HCT116 (cell line): ENCODE measurements around the gene PDCD2L. TPM values are rescaled to one million over a fixed set of nuclear protein-coding genes. Genes with fewer than 3 reads are reported as not detected.

Experiments used
- ATAC-seq: fragments of 200-7000 bp; cut with Tn5 transposase; 2 replicates; pipeline ENCODE4 v1.9.1; 2020; ENCODE audit warnings: mild to moderate bottlenecking, moderate library complexity
- BruUV-seq: library from RNA; stranded (reverse); fragments of 400-500 nt; replicated peaks from 2 replicates; lab custom pipeline; 2021; lab: Mats Ljungman, UMichigan
- CTCF ChIA-PET: fragments of 300-600 bp; sonication (Branson Sonifier 250); formaldehyde crosslinking; loops from one replicate; lab custom pipeline; 2021; ENCODE audit warnings: antibody characterized with exemption; lab: Charles Lee
- POLR2A ChIA-PET: fragments of 300-600, 350-600 bp; sonication (Branson Sonifier 250); formaldehyde crosslinking; loops from one replicate; lab custom pipeline; 2021; ENCODE audit warnings: antibody characterized with exemption; lab: Charles Lee
- RAD21 ChIA-PET, 2 experiments: fragments of 300-600 bp; sonication (Branson Sonifier 250); formaldehyde crosslinking; loops; one replicate each; lab custom pipeline; 2023; ENCODE audit warnings: low total read pairs in 2 of 2; ENCODE audit not compliant: uncharacterized antibody in 2 of 2, unreplicated experiment in 2 of 2, low non-redundant PET in 1 of 2; lab: Charles Lee
- DNase-seq: peaks from one replicate; pipeline ENCODE4 v3.0.0-alpha.2; 2010; ENCODE audit warnings: low read depth, low spot score
- H2AFZ ChIP-seq: fragments of 200-600 bp; shearing (Covaris generic), sonication (generic); 2 replicates; pipeline ENCODE4 v1.6.1; 2017; ENCODE audit warnings: low read depth, mixed run types, mixed read lengths, antibody characterized with exemption, low read length; ENCODE audit not compliant: poor library complexity, severe bottlenecking
- H3K27ac ChIP-seq: 2 replicates; pipeline ENCODE4 v1.5.1; 2012; ENCODE audit warnings: low read depth, low read length
- H3K27me3 ChIP-seq: fragments of 200-600 bp; sonication (generic); 2 replicates; pipeline ENCODE4 v1.6.1; 2016; ENCODE audit warnings: mixed run types, low read length, mixed read lengths; ENCODE audit not compliant: insufficient read depth
- H3K36me3 ChIP-seq, 2 experiments: fragments of 200-500 bp in 1 of 2; fragments of 200-600 bp in 1 of 2; sonication (Bioruptor generic) in 1 of 2; sonication (generic) in 1 of 2; 2 replicates each; pipeline versions ENCODE4 v1.5.1 to v1.6.1; 2014 to 2016; ENCODE audit warnings: low read length in 2 of 2, inconsistent platforms in 1 of 2, mixed read lengths in 1 of 2, mixed run types in 1 of 2; ENCODE audit not compliant: insufficient read depth in 2 of 2, control insufficient read depth in 1 of 2
- H3K4me1 ChIP-seq, 2 experiments: fragments of 200-600 bp in 1 of 2; sonication (generic) in 1 of 2; 2 replicates each; pipeline versions ENCODE4 v1.5.1 to v1.6.1; 2012 to 2017; ENCODE audit warnings: low read length in 2 of 2, inconsistent platforms in 1 of 2, mild to moderate bottlenecking in 1 of 2, mixed read lengths in 1 of 2, mixed run types in 1 of 2, moderate library complexity in 1 of 2; ENCODE audit not compliant: insufficient read depth in 2 of 2, control insufficient read depth in 1 of 2
- H3K4me2 ChIP-seq: fragments of 200-600 bp; sonication (generic); 2 replicates; pipeline ENCODE4 v1.6.1; 2017; ENCODE audit warnings: mixed run types, low read length, mixed read lengths
- H3K4me3 ChIP-seq, 2 experiments: fragments of 200-600 bp in 1 of 2; sonication (generic) in 1 of 2; replicated peaks in 1 of 2; 2 replicates each; pipeline ENCODE4 v1.5.1; 2011 to 2016; ENCODE audit warnings: low read length in 2 of 2, control low read depth in 1 of 2, low read depth in 1 of 2, mild to moderate bottlenecking in 1 of 2, mixed read lengths in 1 of 2, mixed run types in 1 of 2
- H3K79me2 ChIP-seq: fragments of 200-600 bp; sonication (generic); 2 replicates; pipeline ENCODE4 v1.6.1; 2017; ENCODE audit warnings: mild to moderate bottlenecking, mixed run types, low read length, moderate library complexity, mixed read lengths; ENCODE audit not compliant: insufficient read depth
- H3K9ac ChIP-seq: fragments of 200-600 bp; sonication (generic); 2 replicates; pipeline ENCODE4 v1.6.1; 2016; ENCODE audit warnings: low read length, mixed read lengths
- H3K9me2 ChIP-seq: fragments of 200-600 bp; sonication (generic), shearing (Covaris generic); 2 replicates; pipeline ENCODE4 v1.6.1; 2017; ENCODE audit warnings: mixed run types, mild to moderate bottlenecking, moderate library complexity; ENCODE audit not compliant: insufficient read depth
- H3K9me3 ChIP-seq, 2 experiments: fragments of 200-500 bp in 1 of 2; fragments of 200-600 bp in 1 of 2; sonication (Bioruptor generic) in 1 of 2; sonication (generic) in 1 of 2; 2 replicates each; pipeline ENCODE4 v1.6.1; 2014 to 2017; ENCODE audit warnings: low read length in 2 of 2, mixed read lengths in 2 of 2, inconsistent platforms in 1 of 2, low read depth in 1 of 2, mild to moderate bottlenecking in 1 of 2, mixed run types in 1 of 2, moderate library complexity in 1 of 2; ENCODE audit not compliant: control insufficient read depth in 1 of 2, insufficient read depth in 1 of 2
- H4K20me1 ChIP-seq: fragments of 200-600 bp; sonication (generic), shearing (Covaris generic); 2 replicates; pipeline ENCODE4 v1.6.1; 2017; ENCODE audit warnings: mixed run types, mild to moderate bottlenecking, moderate library complexity; ENCODE audit not compliant: insufficient read depth
- ATF3 ChIP-seq: IDR thresholded peaks from 2 replicates; pipeline ENCODE4 v1.6.1; 2012
- CTCF ChIP-seq, 3 experiments: fragments of 200-600 bp in 1 of 3; sonication (generic) in 1 of 3; IDR thresholded peaks in 2 of 3; conservative IDR thresholded peaks in 1 of 3; 2 replicates each; pipeline ENCODE4 v1.5.1; 2012 to 2017; ENCODE audit warnings: low read depth in 2 of 3, low read length in 2 of 3, antibody characterized with exemption in 1 of 3, borderline replicate concordance in 1 of 3, control low read depth in 1 of 3, mild to moderate bottlenecking in 1 of 3, mixed read lengths in 1 of 3, mixed run types in 1 of 3, moderate library complexity in 1 of 3; ENCODE audit not compliant: insufficient read depth in 1 of 3
- EGR1 ChIP-seq: IDR thresholded peaks from 2 replicates; pipeline ENCODE4 v1.6.1; 2012; ENCODE audit warnings: low read depth
- ELF1 ChIP-seq: IDR thresholded peaks from 2 replicates; pipeline ENCODE4 v1.6.1; 2012; ENCODE audit warnings: low read depth, borderline replicate concordance
- EZH2 ChIP-seq: fragments of 200-600 bp; sonication (generic); IDR thresholded peaks from 2 replicates; pipeline ENCODE4 v1.6.1; 2017; ENCODE audit warnings: antibody characterized with exemption, mixed run types
- EZH2phosphoT487 ChIP-seq: fragments of 200-600 bp; IDR thresholded peaks from 2 replicates; pipeline ENCODE4 v1.6.1; 2018; ENCODE audit warnings: antibody characterized with exemption, borderline replicate concordance
- FOSL1 ChIP-seq: IDR thresholded peaks from 2 replicates; pipeline ENCODE4 v1.6.1; 2012; ENCODE audit warnings: low read depth
- JUND ChIP-seq: IDR thresholded peaks from 2 replicates; pipeline ENCODE4 v1.6.1; 2012
- POLR2A ChIP-seq: IDR thresholded peaks from 2 replicates; pipeline ENCODE4 v1.7.0; 2011; ENCODE audit warnings: borderline replicate concordance; ENCODE audit not compliant: insufficient read depth, insufficient read length; ENCODE audit errors: extremely low read depth
- POLR2AphosphoS5 ChIP-seq: IDR thresholded peaks from 2 replicates; pipeline ENCODE4 v1.6.1; 2011; ENCODE audit warnings: mild to moderate bottlenecking, low read depth, low read length, moderate library complexity
- RAD21 ChIP-seq: IDR thresholded peaks from 2 replicates; pipeline ENCODE4 v1.6.1; 2012; ENCODE audit warnings: low read depth, mild to moderate bottlenecking
- REST ChIP-seq: IDR thresholded peaks from 2 replicates; pipeline ENCODE4 v1.6.1; 2012; ENCODE audit warnings: low read depth
- SIN3A ChIP-seq: IDR thresholded peaks from 2 replicates; pipeline ENCODE4 v1.6.1; 2012; ENCODE audit warnings: low read depth
- SP1 ChIP-seq: IDR thresholded peaks from 2 replicates; pipeline ENCODE4 v1.6.1; 2012; ENCODE audit warnings: low read depth
- SRF ChIP-seq: IDR thresholded peaks from 2 replicates; pipeline ENCODE4 v1.6.1; 2012; ENCODE audit warnings: low read depth
- TCF7L2 ChIP-seq: IDR thresholded peaks from 2 replicates; pipeline ENCODE4 v1.7.0; 2011; ENCODE audit warnings: borderline replicate concordance, inconsistent platforms; ENCODE audit not compliant: insufficient read depth, insufficient read length; ENCODE audit errors: extremely low read depth
- YY1 ChIP-seq: IDR thresholded peaks from 2 replicates; pipeline ENCODE4 v1.6.1; 2011; ENCODE audit warnings: low read length, low read depth, moderate library complexity, mild to moderate bottlenecking; ENCODE audit not compliant: insufficient replicate concordance; ENCODE audit errors: extremely low read depth
- ZBTB33 ChIP-seq: IDR thresholded peaks from 2 replicates; pipeline ENCODE4 v1.6.1; 2011; ENCODE audit warnings: mild to moderate bottlenecking, low read length, moderate library complexity; ENCODE audit not compliant: insufficient replicate concordance; ENCODE audit errors: extremely low read depth
- ZNF274 ChIP-seq: fragments of 200-500 bp; sonication (Bioruptor generic); IDR thresholded peaks from 2 replicates; pipeline ENCODE4 v1.6.1; 2014; ENCODE audit warnings: mild to moderate bottlenecking, low read depth, low read length, inconsistent platforms
- intact Hi-C: fragments of 100-400 bp; cut with micrococcal nuclease; formaldehyde crosslinking; loops from 2 replicates; pipeline ENCODE4 v1.10.0; 2022
- total RNA-seq: library from RNA; stranded (reverse); gene quantifications from one replicate; pipeline ENCODE4 v1.2.1, GENCODE V29; 2021; ENCODE audit not compliant: unreplicated experiment

PDCD2L gene
- total RNA-seq, 1 experiment from 2014 or later = 30.0 TPM

GRCh38 chr19:34409189-34410164, 5.3 kb downstream of the PDCD2L start:
- Histone ChIP-seq H2AFZ (no peak overlapping the region), H3K9me3 (no peaks in the 10 kb centered on the region), H3K4me3 (no peak overlapping the region), H3K36me3 (peaks cover 29 to 32% of the 10 kb centered on the region in 2 experiments), H3K27ac (no peak overlapping the region), H4K20me1 (no peaks in the 10 kb centered on the region), H3K4me2 (no peak overlapping the region), H3K4me1 (peaks cover 2 to 7% of the 10 kb centered on the region in 2 experiments; a peak in 3 of 4 replicates), H3K79me2 (peaks cover 66% of the 10 kb centered on the region), H3K27me3 (no peaks in the 10 kb centered on the region), H3K9me2 (no peaks in the 10 kb centered on the region), H3K9ac (no peak overlapping the region)
- ATAC-seq (no peak), DNase-seq (no peak)
- BruUV-seq = no TSS peak
- intact Hi-C loops = no loop called here
- ChIA-PET RAD21 (no interaction called here), CTCF (no interaction called here), POLR2A (no interaction called here)
- TF ChIP-seq REST (no peak), CTCF (IDR thresholded peaks at IDR 0.05 in 2 of 3, conservative IDR thresholded peaks at IDR 0.05 in 1 of 3; ENCODE audit: borderline replicate concordance in 1 of 3, insufficient read depth in 1 of 3, low read depth in 2 of 3, low read length in 2 of 3) (no peak), FOSL1 (no peak), ELF1 (no peak), EZH2phosphoT487 (no peak), ZBTB33 (no peak), SP1 (no peak), YY1 (no peak), TCF7L2 (no peak), JUND (no peak), ZNF274 (no peak), SIN3A (no peak), EGR1 (no peak), ATF3 (no peak), EZH2 (no peak), POLR2A (no peak), RAD21 (no peak), POLR2AphosphoS5 (no peak), SRF (no peak)
